HUDEP-2 (cell line): Measurements from ENCODE around the gene IKZF2.

ENCODE experiments used
- DNase-seq, 76 experiments: peaks; one replicate each; lab custom pipeline; 2025; ENCODE audit not compliant: unreplicated experiment in 76 of 76; lab: John Stamatoyannopoulos, UW

IKZF2 gene

GRCh38 chr2:212968284-212969081 lies 182.9 kb downstream of the IKZF2 start:
- no peak for DNase-seq

- no peak for DNase-seq
Observed at GRCh38 chr2:212966884-212967283, 184.5 kb downstream of the IKZF2 start.

- DNase-seq: no peak
Observed at GRCh38 chr2:212962691-212963090, 188.7 kb downstream of the IKZF2 start.

GRCh38 chr2:212961255-212961654 lies 190.2 kb downstream of the IKZF2 start:
- DNase-seq: peak in 61 of 76 experiments; percentile 4 to 91 (median 57)

GRCh38 chr2:212960336-212960735 lies 191.1 kb downstream of the IKZF2 start:
- no peak for DNase-seq

- DNase-seq: no peak
Observed at GRCh38 chr2:212959471-212960117, 191.8 kb downstream of the IKZF2 start.

- DNase-seq: peak in 12 of 76 experiments; percentile 4 to 68 (median 34)
Observed at GRCh38 chr2:212958757-212959295, 192.6 kb downstream of the IKZF2 start.

GRCh38 chr2:212958133-212958532 lies 193.3 kb downstream of the IKZF2 start:
- no peak for DNase-seq

GRCh38 chr2:212957624-212958023 lies 193.8 kb downstream of the IKZF2 start:
- DNase-seq: no peak

GRCh38 chr2:212956665-212957607 lies 194.5 kb downstream of the IKZF2 start:
- peak in 25 of 76 experiments; percentile 5 to 71 (median 26) for DNase-seq

GRCh38 chr2:212953170-212953920 lies 198.1 kb downstream of the IKZF2 start:
- DNase-seq: no peak

GRCh38 chr2:212949786-212950185 lies 201.6 kb downstream of the IKZF2 start:
- no peak for DNase-seq
